AG09309 (cell line): ENCODE measurements around the gene HMCN1.
A peak's percentile ranks its signal among the peaks of the same experiment; 100 is the strongest.

Source experiments
- DNase-seq: peaks from one replicate; pipeline ENCODE4 v3.0.0-alpha.2; 2010; ENCODE audit warnings: low read depth
- H3K4me3 ChIP-seq: 2 replicates; pipeline ENCODE4 v1.5.1; 2011; ENCODE audit warnings: mild to moderate bottlenecking, low read depth, low read length, moderate library complexity; ENCODE audit not compliant: control insufficient read depth
- CTCF ChIP-seq: IDR thresholded peaks from 2 replicates; pipeline ENCODE4 v1.5.1; 2011; ENCODE audit warnings: mild to moderate bottlenecking, low read depth, low read length, inconsistent platforms; ENCODE audit not compliant: insufficient read depth, control insufficient read depth; ENCODE audit errors: missing control alignments

HMCN1 gene

DNA sequence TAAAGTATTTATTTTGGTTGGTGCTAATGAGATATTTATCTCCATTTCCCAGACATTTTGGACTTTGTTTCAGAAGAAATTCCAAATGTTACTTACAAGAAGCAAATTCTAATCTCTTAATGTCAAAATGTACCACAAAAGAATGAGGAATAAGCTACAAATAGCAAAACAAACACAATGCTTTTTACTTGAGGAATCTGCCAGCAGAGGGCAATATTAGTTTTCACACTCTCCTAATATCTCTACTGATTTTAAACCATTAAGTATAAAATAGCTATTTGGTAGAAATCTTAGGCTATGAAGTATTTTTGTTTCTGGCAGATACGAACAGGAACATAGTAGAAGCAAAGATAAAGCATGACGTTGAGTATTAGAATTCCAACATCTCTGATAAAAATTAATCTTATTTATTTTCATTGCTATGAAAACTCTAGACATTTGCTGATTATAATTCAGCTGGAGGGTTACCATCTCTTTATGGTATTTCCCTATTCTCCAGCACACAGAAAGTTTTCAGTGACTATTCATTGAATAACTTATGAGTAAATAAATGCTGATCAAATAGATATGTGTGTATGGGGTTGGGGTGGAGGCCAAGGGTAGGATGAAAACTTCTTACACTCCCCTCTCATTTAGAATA lies 13.4 kb upstream of the HMCN1 start:
- peak; percentile 47 for TF ChIP-seq CTCF
- H3K4me3 ChIP-seq = no peak overlapping the region
- peak; percentile 43 for DNase-seq

DNA sequence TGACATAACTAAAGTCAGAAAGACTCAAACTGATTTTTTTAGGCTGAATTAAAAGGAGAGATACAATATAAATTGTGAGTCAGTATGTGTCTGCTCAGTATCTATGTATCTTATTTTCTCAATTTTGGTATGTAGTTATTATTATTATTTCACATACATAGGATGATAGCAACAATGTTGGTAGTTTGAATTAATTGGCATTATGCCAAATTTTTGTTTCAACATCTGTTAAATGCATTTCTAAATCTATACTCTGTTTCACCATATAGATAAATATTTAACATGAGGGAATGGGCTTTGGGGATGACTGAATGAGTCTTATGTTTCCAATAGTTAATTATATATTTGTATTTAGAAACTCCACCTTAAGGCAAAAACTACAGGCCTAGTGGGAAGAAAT lies 12.6 kb upstream of the HMCN1 start:
- no peak overlapping the region for H3K4me3 ChIP-seq
- no peak for TF ChIP-seq CTCF
- no peak for DNase-seq

DNA sequence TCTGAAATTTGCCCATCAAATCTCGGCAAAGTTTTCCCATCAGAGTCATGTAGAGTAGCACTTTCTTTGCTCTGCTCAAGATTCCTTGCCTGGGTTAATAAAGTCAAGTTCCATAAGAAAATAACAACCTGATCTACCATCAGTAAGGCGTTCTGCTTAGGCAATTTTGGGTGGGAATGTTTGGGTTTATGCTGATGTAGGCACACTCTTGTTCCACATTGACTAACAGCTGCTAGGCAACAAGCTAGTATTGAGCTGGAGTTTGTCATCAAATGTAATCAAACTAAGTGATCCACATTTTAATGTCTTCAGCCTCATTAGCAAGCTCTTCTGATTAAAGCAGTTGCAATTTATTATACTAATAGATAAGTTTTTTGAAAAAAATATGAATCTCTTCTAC lies 12.1 kb upstream of the HMCN1 start:
- no peak for TF ChIP-seq CTCF
- no peak overlapping the region for H3K4me3 ChIP-seq
- DNase-seq = no peak

DNA sequence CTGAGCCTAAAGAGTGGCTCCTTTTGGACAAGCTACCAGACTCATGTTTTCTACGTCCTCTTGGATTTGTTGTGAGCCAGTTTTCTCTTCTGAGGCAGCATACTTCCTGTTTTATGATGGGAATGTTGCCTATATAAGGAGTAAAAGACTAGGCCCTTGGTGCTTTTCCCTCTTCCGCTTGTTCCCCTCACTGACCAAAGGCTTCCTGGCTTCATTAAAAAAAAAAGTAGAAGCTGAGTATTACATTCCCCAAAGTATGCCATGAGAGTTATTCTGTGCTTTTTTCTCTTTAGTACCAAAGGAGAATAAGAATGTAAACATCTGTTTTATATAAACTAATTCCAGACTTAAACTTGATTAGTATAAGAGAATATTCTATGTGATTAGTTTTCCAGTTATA lies 6.5 kb upstream of the HMCN1 start:
- DNase-seq = no peak
- H3K4me3 ChIP-seq = no peak overlapping the region
- no peak for TF ChIP-seq CTCF

GRCh38 chr1:185731446-185731845 lies 2.7 kb upstream of the HMCN1 start:
- no peak overlapping the region for H3K4me3 ChIP-seq
- DNase-seq = no peak
- TF ChIP-seq CTCF = no peak

DNA sequence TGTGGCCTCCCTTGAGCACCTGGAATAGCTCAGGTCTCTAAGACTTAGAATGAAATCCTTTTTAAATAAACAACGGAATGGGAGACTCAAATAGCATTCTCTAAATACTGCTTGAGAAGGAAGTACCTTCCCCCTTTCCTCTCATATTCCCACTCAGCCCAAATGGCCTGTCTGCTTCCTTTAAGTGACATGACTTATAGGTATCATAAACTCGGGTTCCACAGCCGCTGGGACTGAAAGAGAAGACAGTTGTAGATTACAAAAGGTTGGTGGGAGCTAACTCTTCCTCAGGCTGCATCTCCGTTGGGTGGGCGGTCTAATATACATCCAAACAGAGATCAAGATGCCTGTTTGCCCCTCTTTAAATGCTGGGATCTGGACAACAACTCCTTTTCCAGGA lies 1.2 kb upstream of the HMCN1 start:
- no peak overlapping the region for H3K4me3 ChIP-seq
- no peak for TF ChIP-seq CTCF
- DNase-seq = no peak
